A549 (cell line): ENCODE measurements around the gene DYNLT2. TPM values are rescaled to one million over a fixed set of nuclear protein-coding genes. Genes with fewer than 3 reads are reported as not detected.

Source experiments
- ATAC-seq, 2 experiments: fragments of 200-7000 bp in 1 of 2; fragments of >200 bp in 1 of 2; cut with Nextera tagmentation in 1 of 2; cut with Tn5 transposase in 1 of 2; 3 replicates each; pipeline versions ENCODE4 v1.8.0 to v1.9.1; 2018 to 2020; ENCODE audit warnings: mild to moderate bottlenecking in 1 of 2, moderate library complexity in 1 of 2
- CTCF ChIA-PET: fragments of 300-600 bp; sonication (Branson Sonifier 250); formaldehyde crosslinking; extraction: SDS; loops from one replicate; lab custom pipeline; 2021; ENCODE audit warnings: antibody characterized with exemption, inconsistent platforms; lab: Yijun Ruan, JAX
- POLR2A ChIA-PET: fragments of 350-600 bp; formaldehyde crosslinking; extraction: SDS; loops from one replicate; lab custom pipeline; 2021; ENCODE audit warnings: antibody characterized with exemption, inconsistent platforms; lab: Yijun Ruan, JAX
- DNase-seq, 2 experiments: peaks; one replicate each; pipeline versions ENCODE4 v3.0.0 to v3.0.0-alpha.2; 2011 to 2016; ENCODE audit warnings: low read depth in 1 of 2, low spot score in 1 of 2
- FAIRE-seq: peaks from 2 replicates; lab custom pipeline; 2011; peaks lifted over from hg19 to GRCh38; lab: Jason Lieb, UNC
- H3K27ac ChIP-seq, 2 experiments: fragments of >200 bp; sonication (Bioruptor Twin); formaldehyde crosslinking; 3 replicates each; pipeline ENCODE4 v1.5.1; 2016 to 2017
- H3K4me1 ChIP-seq: fragments of >200 bp; sonication (Bioruptor Twin); formaldehyde crosslinking; 3 replicates; pipeline ENCODE4 v1.6.1; 2016
- H3K4me2 ChIP-seq: fragments of >200 bp; sonication (Bioruptor Twin); formaldehyde crosslinking; 3 replicates; pipeline ENCODE4 v1.6.1; 2016
- H3K4me3 ChIP-seq: fragments of >200 bp; sonication (Bioruptor Twin); formaldehyde crosslinking; 3 replicates; pipeline ENCODE4 v1.5.1; 2016
- H3K9me3 ChIP-seq: fragments of >200 bp; sonication (Bioruptor Twin); formaldehyde crosslinking; 3 replicates; pipeline ENCODE4 v1.6.1; 2016
- CBX8 ChIP-seq: fragments of 200-600 bp; sonication (generic); IDR thresholded peaks from 2 replicates; pipeline ENCODE4 v1.6.1; 2016
- EHF ChIP-seq: fragments of 250-450 bp; sonication (Bioruptor Pico); IDR thresholded peaks from 2 replicates; pipeline ENCODE4 v1.5.0; 2020; ENCODE audit warnings: mild to moderate bottlenecking
- EP300 ChIP-seq, 2 experiments: fragments of >200 bp; sonication (Bioruptor Twin); formaldehyde crosslinking; IDR thresholded peaks; 2 replicates in 1 of 2; 3 replicates in 1 of 2; pipeline ENCODE4 v1.6.1; 2016 to 2017
- GATA3 ChIP-seq: IDR thresholded peaks from 2 replicates; pipeline ENCODE4 v1.6.1; 2012; ENCODE audit warnings: borderline replicate concordance
- HEYL ChIP-seq: fragments of 250-450 bp; sonication (Bioruptor Pico); IDR thresholded peaks from 2 replicates; pipeline ENCODE4 v1.8.0; 2021; ENCODE audit warnings: mild to moderate bottlenecking, moderate library complexity
- HOXA7 ChIP-seq: fragments of 250-450 bp; sonication (Bioruptor Pico); IDR thresholded peaks from 2 replicates; pipeline ENCODE4 v1.5.0; 2020; ENCODE audit warnings: mild to moderate bottlenecking, moderate library complexity
- KDM1A ChIP-seq: fragments of 200-600 bp; sonication (generic); IDR thresholded peaks from 2 replicates; pipeline ENCODE4 v1.6.1; 2016; ENCODE audit warnings: low read depth, mild to moderate bottlenecking
- MYC ChIP-seq: IDR thresholded peaks from 2 replicates; pipeline ENCODE4 v1.6.1; 2012; ENCODE audit warnings: mild to moderate bottlenecking, inconsistent platforms, low read length, improper control_type of control experiment, borderline replicate concordance
- NPAS2 ChIP-seq: fragments of 250-450 bp; sonication (Bioruptor Pico); IDR thresholded peaks from 2 replicates; pipeline ENCODE4 v1.8.0; 2022; ENCODE audit warnings: mild to moderate bottlenecking, moderate library complexity, borderline replicate concordance
- PHF8 ChIP-seq: fragments of 200-600 bp; sonication (generic); IDR thresholded peaks from 2 replicates; pipeline ENCODE4 v1.6.1; 2016; ENCODE audit warnings: low read depth, mild to moderate bottlenecking, antibody characterized with exemption, moderate library complexity, borderline replicate concordance
- SREBF2 ChIP-seq: fragments of 450-650 bp; IDR thresholded peaks from 2 replicates; pipeline ENCODE4 v1.6.1; 2014; ENCODE audit warnings: mild to moderate bottlenecking, moderate library complexity
- TFCP2L1 ChIP-seq: fragments of 250-450 bp; sonication (Bioruptor Pico); IDR thresholded peaks from 2 replicates; pipeline ENCODE4 v1.5.0; 2021; ENCODE audit warnings: mild to moderate bottlenecking
- TP53 ChIP-seq: fragments of 250-450 bp; sonication (Bioruptor Pico); IDR thresholded peaks from 2 replicates; pipeline ENCODE4 v1.5.0; 2021; ENCODE audit warnings: mild to moderate bottlenecking, moderate library complexity
- WGBS: methylation state at CpG from one replicate; pipeline ENCODE4 v1.1.6; 2017; ENCODE audit errors: missing lambda C conversion rate; 5-methylcytosine and 5-hydroxymethylcytosine counted together
- polyA plus RNA-seq, 4 experiments: library from polyadenylated mRNA; depleted of rRNA in 3 of 4; stranded (reverse); fragments of >200 nt; fragmentation: RNase III in 1 of 4; extraction: RNeasy Plus Mini Kit Qiagen cat#74134 plus additional on column Dnase treatment in 1 of 4; gene quantifications; 2 replicates in 3 of 4; 3 replicates in 1 of 4; pipeline ENCODE4 v1.2.3, GENCODE V29; 2011 to 2017
- TF ChIP-seq, protein P1 (sequence below): fragments of >200 bp; sonication (Bioruptor Twin); formaldehyde crosslinking; IDR thresholded peaks from 3 replicates; pipeline ENCODE4 v1.5.1; 2016
- TF ChIP-seq, protein P2 (sequence below): IDR thresholded peaks from 2 replicates; pipeline ENCODE4 v1.6.1; 2012; ENCODE audit warnings: low read depth, borderline replicate concordance
- TF ChIP-seq, protein P3 (sequence below): fragments of 200-600 bp; sonication (generic); IDR thresholded peaks from 2 replicates; pipeline ENCODE4 v1.6.1; 2016; ENCODE audit warnings: antibody characterized with exemption, mild to moderate bottlenecking, moderate library complexity
- TF ChIP-seq, protein P4 (sequence below): fragments of 250-450 bp; sonication (Bioruptor Pico); IDR thresholded peaks from 2 replicates; pipeline ENCODE4 v1.5.0; 2021; ENCODE audit warnings: mild to moderate bottlenecking, moderate library complexity, borderline replicate concordance

DYNLT2 gene
- polyA plus RNA-seq, 2 of the 4 experiments (the other 2 are of a cell fraction): 1.1 to 2.0 TPM

DNA sequence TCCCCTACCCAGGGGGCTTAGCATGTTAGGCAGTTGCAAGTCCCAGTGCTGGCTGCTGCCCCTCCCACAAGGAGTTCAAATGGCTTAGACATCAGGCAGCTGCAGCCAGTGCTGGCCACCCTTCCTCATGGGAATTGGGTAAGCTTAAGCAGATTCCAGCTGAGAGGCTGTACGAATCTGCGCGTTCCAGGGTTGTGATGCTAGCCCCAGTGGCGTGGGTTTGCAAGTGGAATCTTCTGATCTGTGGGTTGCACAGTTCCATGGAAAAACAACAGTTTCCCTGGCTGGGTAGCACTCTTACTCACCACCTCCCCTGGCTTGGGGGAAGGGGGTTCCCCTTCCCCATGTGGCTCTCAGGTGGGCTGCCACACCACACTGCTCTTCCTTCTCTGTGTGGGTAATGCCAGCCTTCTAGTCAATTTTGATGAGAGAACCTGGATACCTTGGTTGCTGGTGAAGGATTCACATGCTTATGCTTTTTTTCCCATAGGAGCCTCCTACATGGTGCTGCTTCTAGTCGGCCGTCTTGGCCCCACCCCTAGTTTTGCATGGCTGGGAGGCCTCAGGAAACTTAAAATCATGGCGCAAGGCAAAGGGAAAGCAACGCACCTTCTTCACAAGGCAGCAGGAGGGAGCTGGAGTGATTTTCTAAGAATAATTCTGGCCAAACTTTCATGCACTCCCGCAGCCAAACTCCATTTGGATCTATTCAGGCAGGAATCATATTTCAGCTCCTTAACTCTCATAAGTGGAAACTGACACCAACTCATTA is 13.0 kb downstream of the DYNLT2 start:
- DNase-seq (no peak), ATAC-seq (no peak), FAIRE-seq (no peak)
- CTCF ChIA-PET: no interaction called here
- Histone ChIP-seq H3K4me1 (no peaks in the 10 kb centered on the region), H3K4me2 (no peak overlapping the region), H3K27ac (no peak overlapping the region), H3K4me3 (no peak overlapping the region), H3K9me3 (no peaks in the 10 kb centered on the region; the same call in 2 of the 3 replicates)
- POLR2A ChIA-PET: no interaction called here
- TF ChIP-seq GATA3: no peak
- TF ChIP-seq TP53 (CRISPR knock-in tag): no peak
- TF ChIP-seq, protein P1, sequence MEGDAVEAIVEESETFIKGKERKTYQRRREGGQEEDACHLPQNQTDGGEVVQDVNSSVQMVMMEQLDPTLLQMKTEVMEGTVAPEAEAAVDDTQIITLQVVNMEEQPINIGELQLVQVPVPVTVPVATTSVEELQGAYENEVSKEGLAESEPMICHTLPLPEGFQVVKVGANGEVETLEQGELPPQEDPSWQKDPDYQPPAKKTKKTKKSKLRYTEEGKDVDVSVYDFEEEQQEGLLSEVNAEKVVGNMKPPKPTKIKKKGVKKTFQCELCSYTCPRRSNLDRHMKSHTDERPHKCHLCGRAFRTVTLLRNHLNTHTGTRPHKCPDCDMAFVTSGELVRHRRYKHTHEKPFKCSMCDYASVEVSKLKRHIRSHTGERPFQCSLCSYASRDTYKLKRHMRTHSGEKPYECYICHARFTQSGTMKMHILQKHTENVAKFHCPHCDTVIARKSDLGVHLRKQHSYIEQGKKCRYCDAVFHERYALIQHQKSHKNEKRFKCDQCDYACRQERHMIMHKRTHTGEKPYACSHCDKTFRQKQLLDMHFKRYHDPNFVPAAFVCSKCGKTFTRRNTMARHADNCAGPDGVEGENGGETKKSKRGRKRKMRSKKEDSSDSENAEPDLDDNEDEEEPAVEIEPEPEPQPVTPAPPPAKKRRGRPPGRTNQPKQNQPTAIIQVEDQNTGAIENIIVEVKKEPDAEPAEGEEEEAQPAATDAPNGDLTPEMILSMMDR: no peak
- no peak for TF ChIP-seq PHF8
- TF ChIP-seq, protein P2, sequence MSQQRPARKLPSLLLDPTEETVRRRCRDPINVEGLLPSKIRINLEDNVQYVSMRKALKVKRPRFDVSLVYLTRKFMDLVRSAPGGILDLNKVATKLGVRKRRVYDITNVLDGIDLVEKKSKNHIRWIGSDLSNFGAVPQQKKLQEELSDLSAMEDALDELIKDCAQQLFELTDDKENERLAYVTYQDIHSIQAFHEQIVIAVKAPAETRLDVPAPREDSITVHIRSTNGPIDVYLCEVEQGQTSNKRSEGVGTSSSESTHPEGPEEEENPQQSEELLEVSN: no peak
- TF ChIP-seq, protein P3, sequence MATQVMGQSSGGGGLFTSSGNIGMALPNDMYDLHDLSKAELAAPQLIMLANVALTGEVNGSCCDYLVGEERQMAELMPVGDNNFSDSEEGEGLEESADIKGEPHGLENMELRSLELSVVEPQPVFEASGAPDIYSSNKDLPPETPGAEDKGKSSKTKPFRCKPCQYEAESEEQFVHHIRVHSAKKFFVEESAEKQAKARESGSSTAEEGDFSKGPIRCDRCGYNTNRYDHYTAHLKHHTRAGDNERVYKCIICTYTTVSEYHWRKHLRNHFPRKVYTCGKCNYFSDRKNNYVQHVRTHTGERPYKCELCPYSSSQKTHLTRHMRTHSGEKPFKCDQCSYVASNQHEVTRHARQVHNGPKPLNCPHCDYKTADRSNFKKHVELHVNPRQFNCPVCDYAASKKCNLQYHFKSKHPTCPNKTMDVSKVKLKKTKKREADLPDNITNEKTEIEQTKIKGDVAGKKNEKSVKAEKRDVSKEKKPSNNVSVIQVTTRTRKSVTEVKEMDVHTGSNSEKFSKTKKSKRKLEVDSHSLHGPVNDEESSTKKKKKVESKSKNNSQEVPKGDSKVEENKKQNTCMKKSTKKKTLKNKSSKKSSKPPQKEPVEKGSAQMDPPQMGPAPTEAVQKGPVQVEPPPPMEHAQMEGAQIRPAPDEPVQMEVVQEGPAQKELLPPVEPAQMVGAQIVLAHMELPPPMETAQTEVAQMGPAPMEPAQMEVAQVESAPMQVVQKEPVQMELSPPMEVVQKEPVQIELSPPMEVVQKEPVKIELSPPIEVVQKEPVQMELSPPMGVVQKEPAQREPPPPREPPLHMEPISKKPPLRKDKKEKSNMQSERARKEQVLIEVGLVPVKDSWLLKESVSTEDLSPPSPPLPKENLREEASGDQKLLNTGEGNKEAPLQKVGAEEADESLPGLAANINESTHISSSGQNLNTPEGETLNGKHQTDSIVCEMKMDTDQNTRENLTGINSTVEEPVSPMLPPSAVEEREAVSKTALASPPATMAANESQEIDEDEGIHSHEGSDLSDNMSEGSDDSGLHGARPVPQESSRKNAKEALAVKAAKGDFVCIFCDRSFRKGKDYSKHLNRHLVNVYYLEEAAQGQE: no peak
- TF ChIP-seq EHF (CRISPR knock-in tag): no peak
- TF ChIP-seq TFCP2L1: no peak
- no peak for TF ChIP-seq KDM1A
- TF ChIP-seq NPAS2 (CRISPR knock-in tag): no peak
- TF ChIP-seq MYC: no peak
- TF ChIP-seq CBX8: no peak
- TF ChIP-seq SREBF2: no peak
- no peak for TF ChIP-seq HOXA7 (CRISPR knock-in tag)
- 66% methylated on average over 7 of the region's 9 CpGs for WGBS

DNA sequence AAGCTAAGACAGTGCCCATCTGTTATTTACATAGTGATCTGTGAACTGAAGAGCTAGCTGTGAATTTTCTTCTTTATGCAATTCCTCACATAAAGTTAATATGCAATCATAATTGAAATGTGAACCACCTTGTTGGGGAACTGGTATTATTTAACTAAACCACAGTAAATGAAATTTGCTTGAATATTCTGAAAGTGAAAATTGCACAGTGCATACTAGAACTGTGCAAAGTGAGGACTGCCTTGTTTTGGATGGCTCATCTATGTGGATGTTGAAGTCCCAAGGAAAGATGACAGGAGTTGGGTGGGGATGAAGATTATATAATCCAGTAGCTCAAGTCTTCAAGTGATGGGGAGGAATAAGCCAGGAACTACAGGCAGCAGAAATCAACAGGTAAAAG is 21.4 kb downstream of the DYNLT2 start:
- FAIRE-seq: no peak
- Histone ChIP-seq H3K9me3 (no peaks in the 10 kb centered on the region; the same call in 2 of the 3 replicates), H3K4me3 (no peak overlapping the region), H3K4me1 (peaks cover 6% of the 10 kb centered on the region; the same call in 1 of the 3 replicates), H3K4me2 (no peak overlapping the region), H3K27ac (no peak overlapping the region)
- no peak for ATAC-seq
- DNase-seq: no peak
- ChIA-PET POLR2A (no interaction called here), CTCF (no interaction called here)
- TF ChIP-seq, protein P4, sequence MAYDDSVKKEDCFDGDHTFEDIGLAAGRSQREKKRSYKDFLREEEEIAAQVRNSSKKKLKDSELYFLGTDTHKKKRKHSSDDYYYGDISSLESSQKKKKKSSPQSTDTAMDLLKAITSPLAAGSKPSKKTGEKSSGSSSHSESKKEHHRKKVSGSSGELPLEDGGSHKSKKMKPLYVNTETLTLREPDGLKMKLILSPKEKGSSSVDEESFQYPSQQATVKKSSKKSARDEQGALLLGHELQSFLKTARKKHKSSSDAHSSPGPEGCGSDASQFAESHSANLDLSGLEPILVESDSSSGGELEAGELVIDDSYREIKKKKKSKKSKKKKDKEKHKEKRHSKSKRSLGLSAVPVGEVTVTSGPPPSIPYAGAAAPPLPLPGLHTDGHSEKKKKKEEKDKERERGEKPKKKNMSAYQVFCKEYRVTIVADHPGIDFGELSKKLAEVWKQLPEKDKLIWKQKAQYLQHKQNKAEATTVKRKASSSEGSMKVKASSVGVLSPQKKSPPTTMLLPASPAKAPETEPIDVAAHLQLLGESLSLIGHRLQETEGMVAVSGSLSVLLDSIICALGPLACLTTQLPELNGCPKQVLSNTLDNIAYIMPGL (CRISPR knock-in tag): no peak
- no peak for TF ChIP-seq HEYL (CRISPR knock-in tag)
- TF ChIP-seq EP300 (IDR thresholded peaks at IDR 0.05): no peak
- TF ChIP-seq, all 56 proteins: peak for 0
